GM19099 (cell line): ENCODE measurements around the gene SELENBP1.
A peak's percentile ranks its signal among the peaks of the same experiment; 100 is the strongest.

Experiments used
- POLR2A ChIP-seq: IDR thresholded peaks from 3 replicates; pipeline ENCODE4 v1.6.1; 2011; ENCODE audit warnings: low read depth; ENCODE audit not compliant: insufficient read length; ENCODE audit errors: extremely low read depth

Gene SELENBP1

GRCh38 chr1:151372058-151372934 lies at the start of gene SELENBP1:
Gene SELENBP1 (minus strand): TSS chr1:151372705. CDS start chr1:151372641, 64 bp downstream.
- TF ChIP-seq POLR2A, result no peak

DNA sequence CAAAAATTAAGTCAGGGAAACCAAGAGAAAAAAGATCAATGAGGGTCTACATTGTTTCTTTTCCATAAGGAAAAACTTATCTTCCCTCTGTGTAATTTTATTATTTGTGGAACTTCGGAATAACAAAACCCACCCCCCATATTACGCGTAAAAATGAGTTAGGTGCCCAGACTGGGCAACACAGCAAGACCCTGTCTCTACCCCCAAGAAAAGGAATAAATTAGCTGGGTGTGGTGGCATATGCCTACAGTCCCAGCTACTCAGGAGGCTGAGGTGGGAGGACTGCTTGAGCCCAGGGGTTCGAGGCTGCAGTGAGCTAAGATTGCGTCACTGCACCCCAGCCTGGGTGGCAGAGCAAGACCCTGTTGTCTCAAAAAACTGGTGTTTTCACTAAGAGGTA lies 47.3 kb upstream of the SELENBP1 start:
- TF ChIP-seq POLR2A, result no peak

GRCh38 chr1:151418081-151418480 lies 45.6 kb upstream of the SELENBP1 start:
- TF ChIP-seq POLR2A, result no peak

GRCh38 chr1:151416231-151416630 lies 43.7 kb upstream of the SELENBP1 start:
- no peak for TF ChIP-seq POLR2A

- no peak for TF ChIP-seq POLR2A
These were observed 39.4 kb upstream of the SELENBP1 start for GRCh38 chr1:151411884-151412283.

- no peak for TF ChIP-seq POLR2A
These were observed 36.4 kb upstream of the SELENBP1 start for GRCh38 chr1:151408891-151409290.

DNA sequence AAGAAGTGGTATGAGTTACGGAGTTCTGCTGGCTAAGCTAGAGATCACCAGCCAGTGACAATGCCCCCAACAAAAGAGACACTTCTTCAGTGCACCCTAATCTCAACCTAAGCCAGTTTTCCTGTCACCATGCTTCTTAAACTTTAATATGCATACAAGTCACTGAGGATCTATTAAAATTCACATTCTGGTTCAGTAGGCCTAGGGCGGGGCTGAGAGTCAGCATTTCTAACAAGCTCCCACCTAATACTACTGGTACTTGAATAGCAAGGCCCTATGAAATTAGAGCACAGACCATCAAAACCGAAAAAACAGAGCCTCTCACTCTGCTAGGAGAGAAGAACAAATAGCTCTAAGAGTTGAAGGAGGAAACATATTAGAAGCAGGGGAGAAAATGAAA lies 34.8 kb upstream of the SELENBP1 start:
- TF ChIP-seq POLR2A, result no peak

- no peak for TF ChIP-seq POLR2A
These were observed 33.7 kb upstream of the SELENBP1 start for GRCh38 chr1:151406176-151406575.

DNA sequence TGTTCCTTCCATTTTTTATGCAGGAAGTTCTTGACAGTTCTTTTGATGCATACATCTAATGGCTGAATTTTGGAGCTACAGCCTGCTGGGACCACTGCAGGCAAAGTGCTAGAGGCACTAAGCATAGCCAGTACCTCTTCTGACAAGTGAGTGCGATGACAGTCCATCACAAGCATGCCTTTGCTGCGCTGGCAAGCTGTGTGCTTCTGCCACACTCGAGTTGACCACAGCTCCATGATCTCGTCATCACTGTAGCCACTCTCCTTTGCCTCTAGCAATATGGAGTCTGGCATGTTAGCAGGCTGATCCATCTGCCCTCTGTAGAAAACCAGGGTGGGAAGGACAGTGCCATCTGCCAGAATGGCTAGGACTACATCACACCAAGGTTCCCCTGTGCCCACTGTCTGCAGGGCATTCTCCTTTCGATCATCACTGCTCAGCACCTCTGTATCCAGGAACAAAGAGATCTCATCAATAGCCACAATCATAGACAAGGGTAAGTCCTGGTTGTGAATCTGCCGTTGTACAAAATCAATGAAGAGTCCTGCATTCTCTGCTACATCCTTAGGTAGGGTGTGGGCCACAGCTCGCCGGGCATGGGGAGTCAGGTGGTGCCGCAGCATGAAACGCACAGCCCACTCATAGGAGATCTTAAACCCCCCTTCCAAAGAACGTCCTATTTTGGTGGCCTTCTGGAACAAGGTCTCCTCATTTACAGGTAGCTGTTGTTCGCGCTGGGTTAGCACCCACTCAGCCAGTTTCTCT lies 32.9 kb upstream of the SELENBP1 start:
- TF ChIP-seq POLR2A, result no peak

- TF ChIP-seq POLR2A, result no peak
These were observed 31.1 kb upstream of the SELENBP1 start for GRCh38 chr1:151403612-151404011.

DNA sequence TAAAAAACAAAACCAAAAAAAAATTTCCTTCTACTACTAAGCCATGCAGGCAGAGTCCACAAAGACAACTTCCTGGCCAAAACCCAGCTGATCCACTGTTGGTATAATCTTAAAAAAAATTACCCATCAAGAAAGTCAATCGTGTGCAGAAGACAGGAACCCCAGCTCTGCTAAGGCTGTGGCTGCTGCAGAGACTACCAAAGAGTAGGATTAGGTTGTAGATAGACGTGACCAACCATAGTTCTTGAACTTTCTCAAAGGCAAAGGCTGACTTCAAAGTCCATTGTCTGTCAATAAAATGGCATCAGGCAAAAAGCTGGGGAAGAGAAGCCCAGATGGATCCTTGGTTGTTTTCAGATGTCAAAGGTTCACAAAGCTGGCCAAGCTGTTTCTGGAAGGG lies 30.3 kb upstream of the SELENBP1 start:
- no peak for TF ChIP-seq POLR2A

DNA sequence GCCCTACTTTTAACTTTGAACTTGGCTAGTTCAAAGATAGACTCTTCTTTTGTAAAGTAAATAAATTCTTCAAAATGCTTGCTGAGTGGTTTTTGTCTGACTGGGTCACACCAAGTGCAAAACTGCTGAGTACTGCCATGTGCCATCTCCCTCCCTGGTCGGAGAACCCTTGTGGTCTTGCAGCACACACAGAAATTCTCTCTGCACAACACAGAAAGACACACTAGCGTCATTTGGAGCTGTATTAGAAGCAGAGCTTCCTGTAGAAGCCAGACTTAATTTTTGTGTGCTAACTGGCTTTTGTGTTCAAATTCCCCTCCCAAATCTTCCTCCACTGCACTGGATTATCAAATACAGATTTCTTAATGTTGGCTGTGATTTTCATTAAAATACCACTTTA lies 29.4 kb upstream of the SELENBP1 start:
- TF ChIP-seq POLR2A, result no peak

GRCh38 chr1:151401125-151401788 lies 28.8 kb upstream of the SELENBP1 start:
- no peak for TF ChIP-seq POLR2A

DNA sequence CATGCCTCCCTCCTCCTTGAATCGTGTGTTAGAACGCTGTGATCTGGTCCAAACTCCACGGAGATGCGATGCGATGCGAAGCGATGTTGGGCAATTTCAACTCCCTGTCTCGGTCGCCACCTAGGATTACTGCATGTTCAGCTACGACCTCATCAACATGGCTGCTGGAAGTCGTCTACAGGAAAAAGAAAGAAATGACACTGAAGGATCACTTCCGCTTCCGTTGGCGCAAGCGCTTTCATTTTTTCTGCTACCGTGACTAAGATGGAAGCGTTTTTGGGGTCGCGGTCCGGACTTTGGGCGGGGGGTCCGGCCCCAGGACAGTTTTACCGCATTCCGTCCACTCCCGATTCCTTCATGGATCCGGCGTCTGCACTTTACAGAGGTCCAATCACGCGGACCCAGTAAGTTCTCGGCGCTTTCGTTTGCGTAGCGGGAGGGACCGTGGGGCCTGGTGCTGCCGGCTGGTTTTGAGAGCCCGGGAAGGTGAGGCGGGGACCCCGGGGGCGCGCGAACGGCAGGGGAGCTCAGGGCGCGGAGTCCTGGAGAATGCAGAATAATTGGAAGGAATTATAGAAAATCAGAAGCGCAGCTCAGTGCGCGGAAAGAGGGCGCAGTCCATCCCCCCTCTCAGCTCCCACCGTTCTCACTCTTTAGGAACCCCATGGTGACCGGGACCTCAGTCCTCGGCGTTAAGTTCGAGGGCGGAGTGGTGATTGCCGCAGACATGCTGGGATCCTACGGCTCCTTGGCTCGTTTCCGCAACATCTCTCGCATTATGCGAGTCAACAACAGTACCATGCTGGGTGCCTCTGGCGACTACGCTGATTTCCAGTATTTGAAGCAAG lies 27.0 kb upstream of the SELENBP1 start, which contains the start of gene PSMB4:
Gene PSMB4 (plus strand): TSS at position 250 of the 848 bp plus-strand sequence. CDS start 15 bp downstream, at position 265.
- TF ChIP-seq POLR2A, result peak; percentile 77
